Measurements from ENCODE around the gene DCAF5. TPM values are rescaled to one million over a fixed set of nuclear protein-coding genes. Genes with fewer than 3 reads are reported as not detected.

The DCAF5 gene
- total RNA-seq, 4 donors from 2014 or later = 42.2 to 53.7 (median 51.1) TPM

DNA sequence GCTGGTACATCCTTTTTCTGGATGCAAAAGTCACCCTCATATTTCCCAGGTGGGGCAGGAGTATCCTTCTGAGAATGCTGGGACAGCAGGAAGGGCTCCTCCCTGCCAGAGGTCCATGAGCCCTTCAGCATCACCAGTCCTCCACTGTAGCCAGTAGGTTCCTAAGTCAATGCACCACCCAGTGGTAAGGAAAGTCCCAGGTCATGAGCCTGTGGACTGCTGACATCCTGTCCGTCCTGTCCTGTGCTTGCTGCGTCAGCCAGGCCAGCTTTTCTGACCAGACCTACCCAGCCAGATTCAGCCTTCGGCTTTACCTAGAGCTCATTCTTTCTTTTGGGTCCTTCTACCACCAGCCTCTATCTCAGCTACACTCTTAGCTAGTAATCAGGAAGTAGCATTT, 150.8 kb downstream of the DCAF5 start:
- H3K4me1 ChIP-seq = peaks cover 0 to 7% (median 0%) of the 10 kb centered on the region in 4 donors
- TF ChIP-seq POLR2A (IDR thresholded peaks at IDR 0.05) (no peak), EP300 (IDR thresholded peaks at IDR 0.05) (no peak)
- TF ChIP-seq, protein P1, sequence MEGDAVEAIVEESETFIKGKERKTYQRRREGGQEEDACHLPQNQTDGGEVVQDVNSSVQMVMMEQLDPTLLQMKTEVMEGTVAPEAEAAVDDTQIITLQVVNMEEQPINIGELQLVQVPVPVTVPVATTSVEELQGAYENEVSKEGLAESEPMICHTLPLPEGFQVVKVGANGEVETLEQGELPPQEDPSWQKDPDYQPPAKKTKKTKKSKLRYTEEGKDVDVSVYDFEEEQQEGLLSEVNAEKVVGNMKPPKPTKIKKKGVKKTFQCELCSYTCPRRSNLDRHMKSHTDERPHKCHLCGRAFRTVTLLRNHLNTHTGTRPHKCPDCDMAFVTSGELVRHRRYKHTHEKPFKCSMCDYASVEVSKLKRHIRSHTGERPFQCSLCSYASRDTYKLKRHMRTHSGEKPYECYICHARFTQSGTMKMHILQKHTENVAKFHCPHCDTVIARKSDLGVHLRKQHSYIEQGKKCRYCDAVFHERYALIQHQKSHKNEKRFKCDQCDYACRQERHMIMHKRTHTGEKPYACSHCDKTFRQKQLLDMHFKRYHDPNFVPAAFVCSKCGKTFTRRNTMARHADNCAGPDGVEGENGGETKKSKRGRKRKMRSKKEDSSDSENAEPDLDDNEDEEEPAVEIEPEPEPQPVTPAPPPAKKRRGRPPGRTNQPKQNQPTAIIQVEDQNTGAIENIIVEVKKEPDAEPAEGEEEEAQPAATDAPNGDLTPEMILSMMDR (IDR thresholded peaks at IDR 0.05) = no peak
- WGBS, 2 donors = 81 to 93% methylated on average over 2 to 3 of the region's 3 CpGs
- no peaks in the 10 kb centered on the region for H3K27me3 ChIP-seq
- H3K27ac ChIP-seq = no peak overlapping the region
- H3K4me3 ChIP-seq = no peak overlapping the region
- H3K9me3 ChIP-seq = peaks cover 0 to 3% (median 0%) of the 10 kb centered on the region in 4 donors
- H3K36me3 ChIP-seq = no peaks in the 10 kb centered on the region
- no peak for DNase-seq (ENCODE audit: low spot score in 2 of 2)

DNA sequence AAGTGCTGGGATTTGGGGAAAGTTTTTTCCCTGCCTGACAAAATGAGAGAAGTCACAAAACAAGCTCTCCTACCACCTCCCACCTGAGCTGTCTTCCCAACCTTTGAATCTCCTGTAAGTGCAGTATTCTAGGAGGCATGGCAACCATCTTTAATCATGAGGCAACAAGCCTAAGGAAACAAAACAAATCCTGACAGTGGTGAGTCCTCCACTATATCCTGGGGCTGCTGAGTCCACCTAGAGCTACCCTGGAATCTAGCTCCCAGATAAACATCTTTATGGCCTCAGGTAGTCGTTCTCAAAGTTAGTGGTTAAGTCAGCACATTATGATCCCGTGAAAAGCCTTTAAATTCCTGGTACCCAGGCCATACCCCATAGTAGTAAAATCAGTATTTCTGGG, 151.5 kb downstream of the DCAF5 start:
- Histone ChIP-seq H3K9me3 (peaks cover 0 to 3% (median 0%) of the 10 kb centered on the region in 4 donors), H3K4me1 (peaks cover 0 to 7% (median 0%) of the 10 kb centered on the region in 4 donors), H3K4me3 (no peak overlapping the region), H3K27me3 (no peaks in the 10 kb centered on the region), H3K27ac (no peak overlapping the region), H3K36me3 (no peaks in the 10 kb centered on the region)
- no peak for DNase-seq (ENCODE audit: low spot score in 2 of 2)
- TF ChIP-seq, protein P1 (IDR thresholded peaks at IDR 0.05) = no peak
- TF ChIP-seq EP300 (IDR thresholded peaks at IDR 0.05) (no peak), POLR2A (IDR thresholded peaks at IDR 0.05) (no peak)
- 75 to 90% methylated on average over 2 of the region's 2 CpGs for WGBS, 2 donors

Small RNA genes within 50 kb of the gene (small RNA-seq; reads per million reads assigned to genes)
- gene RF00019 (not detected), gene RPS29P1 (not detected)

Other genes with a start within 250 kb of the DCAF5 start
- gene ACTN1, start 173.8 kb downstream of the DCAF5 start, total RNA-seq = 100 to 1,000 TPM; 130 to 273 (median 152) TPM
- gene EXD2, start 38.4 kb upstream of the DCAF5 start, total RNA-seq = 10 to 100 TPM; 17.4 to 24.7 (median 20.9) TPM
- gene GALNT16, start 107.0 kb upstream of the DCAF5 start, total RNA-seq = 10 to 100 TPM in 2 of 4 donors, 1 to 10 TPM in 2; 8.3 to 11.7 (median 10.7) TPM
- 100 to 1,000 TPM in 1 of 4 donors, 10 to 100 TPM in 3; 59.4 to 113 (median 82.5) TPM for gene ERH, start 245.2 kb upstream of the DCAF5 start, total RNA-seq
- gene SLC39A9, start 245.6 kb upstream of the DCAF5 start, total RNA-seq = 10 to 100 TPM; 52.2 to 68.4 (median 64.4) TPM

Measured in tibial nerve (tissue), 4 donors.